SK-N-SH (cell line): ENCODE measurements around the gene HNRNPC. TPM values are rescaled to one million over a fixed set of nuclear protein-coding genes. Genes with fewer than 3 reads are reported as not detected.

Source experiments
- CTCF ChIA-PET: fragments of 300-600, 350-600 bp; formaldehyde crosslinking; extraction: SDS; loops from one replicate; lab custom pipeline; 2021; lab: Yijun Ruan, JAX
- POLR2A ChIA-PET: fragments of 350-600 bp; sonication (Branson Sonifier 250); formaldehyde crosslinking; extraction: SDS; loops from one replicate; lab custom pipeline; 2020; ENCODE audit warnings: antibody characterized with exemption, inconsistent platforms; lab: Yijun Ruan, JAX
- DNase-seq: peaks from one replicate; pipeline ENCODE4 v3.0.0; 2012
- H2AFZ ChIP-seq: fragments of 200-600 bp; sonication (generic); 2 replicates; pipeline ENCODE4 v1.8.1; 2016; ENCODE audit warnings: antibody characterized with exemption, mild to moderate bottlenecking, low read depth
- H3F3A ChIP-seq: fragments of 200-600 bp; sonication (generic); replicated peaks from 2 replicates; pipeline ENCODE3; 2016; ENCODE audit warnings: antibody characterized with exemption, mild to moderate bottlenecking; ENCODE audit not compliant: insufficient read depth
- H3K27ac ChIP-seq, 2 experiments: fragments of 200-500 bp in 1 of 2; fragments of 200-600 bp in 1 of 2; sonication (Bioruptor generic) in 1 of 2; sonication (generic), shearing (Covaris generic) in 1 of 2; 2 replicates each; pipeline versions ENCODE4 v1.5.1 to v1.6.1; 2014 to 2016; ENCODE audit warnings: low read depth in 2 of 2, inconsistent platforms in 1 of 2, low read length in 1 of 2, mild to moderate bottlenecking in 1 of 2, mixed read lengths in 1 of 2
- H3K27me3 ChIP-seq: fragments of 200-600 bp; sonication (generic), shearing (Covaris generic); 2 replicates; pipeline ENCODE4 v1.6.1; 2016; ENCODE audit warnings: mixed run types; ENCODE audit not compliant: insufficient read depth
- H3K36me3 ChIP-seq, 2 experiments: fragments of 200-500 bp in 1 of 2; fragments of 200-600 bp in 1 of 2; sonication (Bioruptor generic) in 1 of 2; sonication (generic) in 1 of 2; replicated peaks in 1 of 2; 2 replicates each; pipeline versions ENCODE3 to v1.5.1; 2014 to 2016; ENCODE audit warnings: low read length in 1 of 2, mild to moderate bottlenecking in 1 of 2; ENCODE audit not compliant: insufficient read depth in 2 of 2, control insufficient read depth in 1 of 2
- H3K4me1 ChIP-seq, 2 experiments: fragments of 200-500 bp in 1 of 2; fragments of 200-600 bp in 1 of 2; sonication (Bioruptor generic) in 1 of 2; sonication (generic), shearing (Covaris generic) in 1 of 2; 2 replicates each; pipeline versions ENCODE4 v1.5.1 to v1.6.1; 2014 to 2016; ENCODE audit warnings: low read depth in 1 of 2, low read length in 1 of 2, mixed run types in 1 of 2; ENCODE audit not compliant: insufficient read depth in 2 of 2, control insufficient read depth in 1 of 2
- H3K4me2 ChIP-seq: fragments of 200-600 bp; sonication (generic), shearing (Covaris generic); 2 replicates; pipeline ENCODE4 v1.6.1; 2017; ENCODE audit warnings: mixed run types
- H3K4me3 ChIP-seq, 2 experiments: fragments of 200-500 bp in 1 of 2; fragments of 200-600 bp in 1 of 2; sonication (Bioruptor generic) in 1 of 2; sonication (generic), shearing (Covaris generic) in 1 of 2; 2 replicates each; pipeline versions ENCODE4 v1.5.1 to v1.8.1; 2014 to 2016; ENCODE audit warnings: low read depth in 2 of 2, inconsistent platforms in 1 of 2, low read length in 1 of 2, mild to moderate bottlenecking in 1 of 2, mixed read lengths in 1 of 2, moderate library complexity in 1 of 2
- H3K79me2 ChIP-seq: fragments of 200-600 bp; sonication (generic); 2 replicates; pipeline ENCODE4 v1.8.1; 2017; ENCODE audit warnings: mild to moderate bottlenecking; ENCODE audit not compliant: insufficient read depth
- H3K9ac ChIP-seq: fragments of 200-600 bp; sonication (generic); 2 replicates; pipeline ENCODE4 v1.6.1; 2017; ENCODE audit warnings: mixed run types
- H3K9me2 ChIP-seq: fragments of 200-600 bp; sonication (generic); 2 replicates; pipeline ENCODE4 v1.6.1; 2017; ENCODE audit warnings: mixed run types
- H3K9me3 ChIP-seq: fragments of 200-600 bp; sonication (generic); 2 replicates; pipeline ENCODE4 v1.6.1; 2017; ENCODE audit warnings: mixed run types, mild to moderate bottlenecking, moderate library complexity
- H4K20me1 ChIP-seq: fragments of 200-600 bp; sonication (generic); 2 replicates; pipeline ENCODE4 v1.6.1; 2017; ENCODE audit warnings: mild to moderate bottlenecking, mixed run types; ENCODE audit not compliant: insufficient read depth
- CHD2 ChIP-seq: fragments of 150-350 bp; IDR thresholded peaks from 2 replicates; pipeline ENCODE4 v1.6.1; 2018; ENCODE audit warnings: low read length; ENCODE audit not compliant: partially characterized antibody
- EP300 ChIP-seq, 2 experiments: IDR thresholded peaks; 2 replicates each; pipeline versions ENCODE4 v1.4.0 to v1.6.1; 2012; ENCODE audit warnings: borderline replicate concordance in 1 of 2, low read depth in 1 of 2, low read length in 1 of 2
- FOSL2 ChIP-seq: IDR thresholded peaks from 2 replicates; pipeline ENCODE4 v1.4.0; 2012; ENCODE audit warnings: low read depth, mild to moderate bottlenecking, moderate library complexity, borderline replicate concordance
- FOXJ3 ChIP-seq: sonication (generic); formaldehyde crosslinking; IDR thresholded peaks from 2 replicates; pipeline ENCODE4 v1.5.1; 2020; ENCODE audit warnings: mild to moderate bottlenecking, missing genetic modification reagents
- FOXM1 ChIP-seq: IDR thresholded peaks from 2 replicates; pipeline ENCODE4 v1.4.0; 2012; ENCODE audit warnings: low read depth, mild to moderate bottlenecking
- MEF2A ChIP-seq: IDR thresholded peaks from 2 replicates; pipeline ENCODE4 v1.4.0; 2012; ENCODE audit warnings: low read depth, borderline replicate concordance
- MXI1 ChIP-seq: IDR thresholded peaks from 2 replicates; pipeline ENCODE4 v1.6.1; 2012; ENCODE audit warnings: mild to moderate bottlenecking, low read depth, low read length, improper control_type of control experiment
- RAD21 ChIP-seq: IDR thresholded peaks from 2 replicates; pipeline ENCODE4 v1.6.1; 2012; ENCODE audit warnings: mild to moderate bottlenecking, low read length
- RCOR1 ChIP-seq: fragments of 150-350 bp; IDR thresholded peaks from 2 replicates; pipeline ENCODE4 v1.6.1; 2017; ENCODE audit warnings: antibody characterized with exemption, low read length
- RFX5 ChIP-seq: IDR thresholded peaks from 2 replicates; pipeline ENCODE4 v1.6.1; 2012; ENCODE audit warnings: mild to moderate bottlenecking, improper control_type of control experiment, low read length
- RXRA ChIP-seq: IDR thresholded peaks from 2 replicates; pipeline ENCODE4 v1.4.0; 2012; ENCODE audit warnings: low read depth, mild to moderate bottlenecking, borderline replicate concordance
- SIN3A ChIP-seq: IDR thresholded peaks from 2 replicates; pipeline ENCODE4 v1.6.1; 2012; ENCODE audit warnings: low read depth, mild to moderate bottlenecking, low read length, moderate library complexity, borderline replicate concordance
- TAF1 ChIP-seq: IDR thresholded peaks from 2 replicates; pipeline ENCODE4 v1.6.1; 2012; ENCODE audit warnings: low read depth, mild to moderate bottlenecking, low read length, moderate library complexity, borderline replicate concordance
- TCF12 ChIP-seq: IDR thresholded peaks from 2 replicates; pipeline ENCODE4 v1.4.0; 2012
- TEAD4 ChIP-seq: IDR thresholded peaks from 2 replicates; pipeline ENCODE4 v1.4.0; 2012; ENCODE audit warnings: mild to moderate bottlenecking, borderline replicate concordance; ENCODE audit not compliant: insufficient read depth
- WGBS: methylation state at CpG from one replicate; pipeline ENCODE4 v1.1.6; 2017; ENCODE audit warnings: low lambda C conversion rate; 5-methylcytosine and 5-hydroxymethylcytosine counted together
- polyA plus RNA-seq, 3 experiments: library from polyadenylated mRNA; depleted of rRNA; stranded (reverse); fragments of >200 nt; gene quantifications; 2 replicates each; pipeline ENCODE4 v1.2.3, GENCODE V29; 2012
- TF ChIP-seq, protein P1 (sequence below): IDR thresholded peaks from 2 replicates; pipeline ENCODE4; 2012
- TF ChIP-seq, protein P2 (sequence below): IDR thresholded peaks from 2 replicates; pipeline ENCODE4 v1.6.1; 2012; ENCODE audit warnings: mild to moderate bottlenecking, low read depth, low read length, moderate library complexity
- TF ChIP-seq, protein P3 (sequence below): fragments of 200-600 bp; sonication (generic); IDR thresholded peaks from 2 replicates; pipeline ENCODE4 v1.6.1; 2017; ENCODE audit warnings: antibody characterized with exemption, mild to moderate bottlenecking, moderate library complexity
- TF ChIP-seq, protein P4 (sequence below): IDR thresholded peaks from 2 replicates; pipeline ENCODE4 v1.4.0; 2012; ENCODE audit warnings: low read depth

The HNRNPC gene
- polyA plus RNA-seq, 1 of the 3 experiments (the other 2 are of a cell fraction), result 341 TPM

DNA sequence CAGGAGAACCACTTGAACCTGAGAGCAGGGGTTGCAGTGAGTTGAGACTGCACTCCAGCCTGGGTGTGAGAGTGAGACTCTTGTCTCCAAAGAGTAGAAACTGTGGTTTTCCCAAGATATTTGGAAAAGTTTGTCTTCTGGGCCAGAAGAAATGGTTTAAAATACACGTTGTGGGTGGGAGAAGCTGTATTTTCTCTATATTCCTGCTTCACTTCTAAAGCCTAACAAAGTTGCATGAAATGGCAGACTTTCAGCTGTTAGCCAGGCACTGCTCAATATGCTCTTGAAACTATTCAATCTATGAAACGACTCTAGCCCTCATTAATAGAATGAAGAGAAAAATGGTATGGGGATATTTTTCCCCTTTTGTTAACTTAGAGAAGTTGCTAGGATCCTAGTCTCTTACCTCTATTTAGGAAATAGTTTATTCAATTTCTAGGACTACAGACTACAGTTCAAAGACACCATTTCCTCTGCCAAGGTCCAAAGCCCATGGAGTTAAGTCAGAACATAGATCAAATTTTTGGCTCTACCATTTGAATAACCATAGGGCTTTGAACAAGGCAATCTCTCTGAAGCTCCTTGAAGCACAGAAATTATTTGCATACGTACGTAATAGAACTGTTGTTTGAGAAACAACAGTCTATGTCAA lies 64.1 kb downstream of the HNRNPC start:
- Histone ChIP-seq H3K4me1 (no peaks in the 10 kb centered on the region), H3K4me2 (no peak overlapping the region), H3F3A (peaks cover 71% of the 10 kb centered on the region), H3K36me3 (peaks cover 73 to 79% of the 10 kb centered on the region in 2 experiments), H3K4me3 (no peak overlapping the region), H3K9me3 (no peaks in the 10 kb centered on the region), H3K27ac (no peak overlapping the region), H3K9ac (no peak overlapping the region), H3K9me2 (no peaks in the 10 kb centered on the region), H4K20me1 (peaks cover 41% of the 10 kb centered on the region), H3K27me3 (no peaks in the 10 kb centered on the region), H3K79me2 (peaks cover 18% of the 10 kb centered on the region; the same call in 1 of the 2 replicates), H2AFZ (no peak overlapping the region)
- ChIA-PET POLR2A (no interaction called here), CTCF (no interaction called here)
- no peak for DNase-seq
- 94% methylated on average over 4 of the region's 4 CpGs for WGBS
- TF ChIP-seq RAD21, result no peak
- TF ChIP-seq RFX5, result no peak
- TF ChIP-seq SIN3A, result no peak
- no peak for TF ChIP-seq TCF12
- TF ChIP-seq, protein P1, sequence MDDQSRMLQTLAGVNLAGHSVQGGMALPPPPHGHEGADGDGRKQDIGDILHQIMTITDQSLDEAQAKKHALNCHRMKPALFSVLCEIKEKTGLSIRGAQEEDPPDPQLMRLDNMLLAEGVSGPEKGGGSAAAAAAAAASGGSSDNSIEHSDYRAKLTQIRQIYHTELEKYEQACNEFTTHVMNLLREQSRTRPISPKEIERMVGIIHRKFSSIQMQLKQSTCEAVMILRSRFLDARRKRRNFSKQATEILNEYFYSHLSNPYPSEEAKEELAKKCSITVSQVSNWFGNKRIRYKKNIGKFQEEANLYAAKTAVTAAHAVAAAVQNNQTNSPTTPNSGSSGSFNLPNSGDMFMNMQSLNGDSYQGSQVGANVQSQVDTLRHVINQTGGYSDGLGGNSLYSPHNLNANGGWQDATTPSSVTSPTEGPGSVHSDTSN, result no peak
- TF ChIP-seq TAF1, result no peak
- TF ChIP-seq FOXM1, result no peak
- TF ChIP-seq RCOR1, result no peak
- TF ChIP-seq, protein P2, sequence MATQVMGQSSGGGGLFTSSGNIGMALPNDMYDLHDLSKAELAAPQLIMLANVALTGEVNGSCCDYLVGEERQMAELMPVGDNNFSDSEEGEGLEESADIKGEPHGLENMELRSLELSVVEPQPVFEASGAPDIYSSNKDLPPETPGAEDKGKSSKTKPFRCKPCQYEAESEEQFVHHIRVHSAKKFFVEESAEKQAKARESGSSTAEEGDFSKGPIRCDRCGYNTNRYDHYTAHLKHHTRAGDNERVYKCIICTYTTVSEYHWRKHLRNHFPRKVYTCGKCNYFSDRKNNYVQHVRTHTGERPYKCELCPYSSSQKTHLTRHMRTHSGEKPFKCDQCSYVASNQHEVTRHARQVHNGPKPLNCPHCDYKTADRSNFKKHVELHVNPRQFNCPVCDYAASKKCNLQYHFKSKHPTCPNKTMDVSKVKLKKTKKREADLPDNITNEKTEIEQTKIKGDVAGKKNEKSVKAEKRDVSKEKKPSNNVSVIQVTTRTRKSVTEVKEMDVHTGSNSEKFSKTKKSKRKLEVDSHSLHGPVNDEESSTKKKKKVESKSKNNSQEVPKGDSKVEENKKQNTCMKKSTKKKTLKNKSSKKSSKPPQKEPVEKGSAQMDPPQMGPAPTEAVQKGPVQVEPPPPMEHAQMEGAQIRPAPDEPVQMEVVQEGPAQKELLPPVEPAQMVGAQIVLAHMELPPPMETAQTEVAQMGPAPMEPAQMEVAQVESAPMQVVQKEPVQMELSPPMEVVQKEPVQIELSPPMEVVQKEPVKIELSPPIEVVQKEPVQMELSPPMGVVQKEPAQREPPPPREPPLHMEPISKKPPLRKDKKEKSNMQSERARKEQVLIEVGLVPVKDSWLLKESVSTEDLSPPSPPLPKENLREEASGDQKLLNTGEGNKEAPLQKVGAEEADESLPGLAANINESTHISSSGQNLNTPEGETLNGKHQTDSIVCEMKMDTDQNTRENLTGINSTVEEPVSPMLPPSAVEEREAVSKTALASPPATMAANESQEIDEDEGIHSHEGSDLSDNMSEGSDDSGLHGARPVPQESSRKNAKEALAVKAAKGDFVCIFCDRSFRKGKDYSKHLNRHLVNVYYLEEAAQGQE, result no peak
- TF ChIP-seq, protein P3, sequence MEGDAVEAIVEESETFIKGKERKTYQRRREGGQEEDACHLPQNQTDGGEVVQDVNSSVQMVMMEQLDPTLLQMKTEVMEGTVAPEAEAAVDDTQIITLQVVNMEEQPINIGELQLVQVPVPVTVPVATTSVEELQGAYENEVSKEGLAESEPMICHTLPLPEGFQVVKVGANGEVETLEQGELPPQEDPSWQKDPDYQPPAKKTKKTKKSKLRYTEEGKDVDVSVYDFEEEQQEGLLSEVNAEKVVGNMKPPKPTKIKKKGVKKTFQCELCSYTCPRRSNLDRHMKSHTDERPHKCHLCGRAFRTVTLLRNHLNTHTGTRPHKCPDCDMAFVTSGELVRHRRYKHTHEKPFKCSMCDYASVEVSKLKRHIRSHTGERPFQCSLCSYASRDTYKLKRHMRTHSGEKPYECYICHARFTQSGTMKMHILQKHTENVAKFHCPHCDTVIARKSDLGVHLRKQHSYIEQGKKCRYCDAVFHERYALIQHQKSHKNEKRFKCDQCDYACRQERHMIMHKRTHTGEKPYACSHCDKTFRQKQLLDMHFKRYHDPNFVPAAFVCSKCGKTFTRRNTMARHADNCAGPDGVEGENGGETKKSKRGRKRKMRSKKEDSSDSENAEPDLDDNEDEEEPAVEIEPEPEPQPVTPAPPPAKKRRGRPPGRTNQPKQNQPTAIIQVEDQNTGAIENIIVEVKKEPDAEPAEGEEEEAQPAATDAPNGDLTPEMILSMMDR, result no peak
- no peak for TF ChIP-seq CHD2
- no peak for TF ChIP-seq EP300 (IDR thresholded peaks at IDR 0.05; ENCODE audit: borderline replicate concordance in 1 of 2, low read depth in 1 of 2, low read length in 1 of 2)
- no peak for TF ChIP-seq RXRA
- TF ChIP-seq MXI1, result no peak
- TF ChIP-seq FOSL2, result no peak
- TF ChIP-seq, protein P4, sequence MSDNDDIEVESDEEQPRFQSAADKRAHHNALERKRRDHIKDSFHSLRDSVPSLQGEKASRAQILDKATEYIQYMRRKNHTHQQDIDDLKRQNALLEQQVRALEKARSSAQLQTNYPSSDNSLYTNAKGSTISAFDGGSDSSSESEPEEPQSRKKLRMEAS, result no peak
- TF ChIP-seq TEAD4, result no peak
- no peak for TF ChIP-seq MEF2A
- no peak for TF ChIP-seq FOXJ3
